Kidney (tissue), 14 donors: ENCODE measurements around the gene C10orf90. TPM values are rescaled to one million over a fixed set of nuclear protein-coding genes. Genes with fewer than 3 reads are reported as not detected.

Experiments used
- DNase-seq, 5 donors: peaks; one replicate each; pipeline ENCODE4 v3.0.0-alpha.2; 2013 to 2020
- FAIRE-seq: peaks from 2 replicates; lab custom pipeline; 2012; peaks lifted over from hg19 to GRCh38; lab: Jason Lieb, UNC
- H3K27ac ChIP-seq, 2 donors: one replicate each; pipeline ENCODE4 v1.7.0; 2013; ENCODE audit warnings: low read depth in 2 of 2, low read length in 2 of 2, inconsistent platforms in 1 of 2
- H3K27me3 ChIP-seq: one replicate; pipeline ENCODE4 v1.7.1; 2013; ENCODE audit warnings: low read length, inconsistent platforms; ENCODE audit not compliant: control insufficient read depth, insufficient read depth
- H3K36me3 ChIP-seq, 3 donors: one replicate each; pipeline versions ENCODE4 v1.7.0 to v1.7.1; 2013; ENCODE audit warnings: low read length in 3 of 3, control low read depth in 1 of 3, inconsistent platforms in 1 of 3; ENCODE audit not compliant: insufficient read depth in 3 of 3, control insufficient read depth in 2 of 3
- H3K4me1 ChIP-seq, 3 donors: one replicate each; pipeline versions ENCODE4 v1.7.0 to v1.7.1; 2013; ENCODE audit warnings: low read length in 3 of 3, inconsistent platforms in 1 of 3, low read depth in 1 of 3; ENCODE audit not compliant: control insufficient read depth in 2 of 3, insufficient read depth in 2 of 3
- H3K4me3 ChIP-seq, 3 donors: one replicate each; pipeline versions ENCODE4 v1.7.0 to v1.8.1; 2013; ENCODE audit warnings: low read length in 3 of 3, control low read depth in 1 of 3, inconsistent platforms in 1 of 3
- H3K9ac ChIP-seq, 3 donors: one replicate each; pipeline versions ENCODE4 v1.7.0 to v1.7.1; 2013; ENCODE audit warnings: low read length in 3 of 3, control low read depth in 1 of 3, inconsistent platforms in 1 of 3
- H3K9me3 ChIP-seq, 3 donors: one replicate each; pipeline versions ENCODE4 v1.7.0 to v1.7.1; 2013; ENCODE audit warnings: low read length in 3 of 3, control low read depth in 1 of 3, inconsistent platforms in 1 of 3; ENCODE audit not compliant: control insufficient read depth in 2 of 3, insufficient read depth in 1 of 3
- intact Hi-C: fragments of 100-400 bp; cut with DNase I; formaldehyde crosslinking; loops from one replicate; pipeline ENCODE4 v1.11.1; 2022
- polyA plus RNA-seq: library from polyadenylated mRNA; stranded (reverse); fragments of 350-450 nt; fragmentation: Illumina TruSeq; extraction: RNeasy Lipid Tissue Mini Kit (QIAGEN cat#74804); gene quantifications from one replicate; pipeline ENCODE4 v1.2.3, GENCODE V29; 2014; ENCODE audit warnings: low read depth, low replicate concordance; ENCODE audit not compliant: insufficient read depth
- total RNA-seq: library from RNA; stranded (reverse); fragmentation: NEBNext Ultra II Directional; extraction: Animal tissue kit (Norgen Biotek cat#: 25700); gene quantifications from one replicate; pipeline ENCODE4 v1.2.1, GENCODE V29; 2021
- TF ChIP-seq, protein P1 (sequence below): IDR thresholded peaks from 3 replicates; pipeline ENCODE4 v1.5.1; 2012; ENCODE audit warnings: mild to moderate bottlenecking, moderate library complexity, borderline replicate concordance; ENCODE audit not compliant: insufficient read depth; ENCODE audit errors: extremely low read depth
- donor health status: control.
- donor health status: control.
- donor health status: control.
- donor health status: control.
- donor health status: control.
- donor health status: DM: yes; HTN: yes; CAD: no.
- donor health status: Normal renal cell carcinoma (clear cell type).

C10orf90 gene
- total and polyA plus RNA-seq, 2 donors from 2014 or later: 0.30 TPM; not detected in 1

DNA sequence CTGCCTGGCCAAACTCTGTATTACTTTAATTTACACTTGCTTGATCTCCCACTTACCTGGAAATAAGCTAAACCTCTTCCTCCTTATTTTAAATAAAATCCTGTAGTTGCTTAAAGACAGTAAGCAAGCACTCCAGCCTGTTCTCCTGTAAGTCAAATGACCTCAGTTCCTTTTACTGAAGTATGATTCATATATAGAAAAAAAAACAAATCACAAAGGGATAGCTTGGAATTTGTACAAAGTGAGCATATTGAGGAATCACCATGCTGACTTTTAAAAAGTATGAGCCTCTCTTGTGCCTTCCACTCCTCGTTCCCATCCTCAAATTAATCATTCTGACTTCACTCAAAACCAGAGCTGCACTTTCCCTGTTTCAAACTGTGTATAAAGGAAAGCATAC lies 52.0 kb downstream of the C10orf90 start:
- Histone ChIP-seq H3K36me3 (no peaks in the 10 kb centered on the region), H3K27me3 (no peaks in the 10 kb centered on the region), H3K9ac (no peak overlapping the region), H3K4me3 (no peak overlapping the region), H3K9me3 (no peaks in the 10 kb centered on the region), H3K27ac (no peak overlapping the region), H3K4me1 (no peaks in the 10 kb centered on the region)
- FAIRE-seq (no peak), DNase-seq (no peak)
- intact Hi-C loops: no loop called here
- TF ChIP-seq, protein P1, sequence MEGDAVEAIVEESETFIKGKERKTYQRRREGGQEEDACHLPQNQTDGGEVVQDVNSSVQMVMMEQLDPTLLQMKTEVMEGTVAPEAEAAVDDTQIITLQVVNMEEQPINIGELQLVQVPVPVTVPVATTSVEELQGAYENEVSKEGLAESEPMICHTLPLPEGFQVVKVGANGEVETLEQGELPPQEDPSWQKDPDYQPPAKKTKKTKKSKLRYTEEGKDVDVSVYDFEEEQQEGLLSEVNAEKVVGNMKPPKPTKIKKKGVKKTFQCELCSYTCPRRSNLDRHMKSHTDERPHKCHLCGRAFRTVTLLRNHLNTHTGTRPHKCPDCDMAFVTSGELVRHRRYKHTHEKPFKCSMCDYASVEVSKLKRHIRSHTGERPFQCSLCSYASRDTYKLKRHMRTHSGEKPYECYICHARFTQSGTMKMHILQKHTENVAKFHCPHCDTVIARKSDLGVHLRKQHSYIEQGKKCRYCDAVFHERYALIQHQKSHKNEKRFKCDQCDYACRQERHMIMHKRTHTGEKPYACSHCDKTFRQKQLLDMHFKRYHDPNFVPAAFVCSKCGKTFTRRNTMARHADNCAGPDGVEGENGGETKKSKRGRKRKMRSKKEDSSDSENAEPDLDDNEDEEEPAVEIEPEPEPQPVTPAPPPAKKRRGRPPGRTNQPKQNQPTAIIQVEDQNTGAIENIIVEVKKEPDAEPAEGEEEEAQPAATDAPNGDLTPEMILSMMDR: no peak

DNA sequence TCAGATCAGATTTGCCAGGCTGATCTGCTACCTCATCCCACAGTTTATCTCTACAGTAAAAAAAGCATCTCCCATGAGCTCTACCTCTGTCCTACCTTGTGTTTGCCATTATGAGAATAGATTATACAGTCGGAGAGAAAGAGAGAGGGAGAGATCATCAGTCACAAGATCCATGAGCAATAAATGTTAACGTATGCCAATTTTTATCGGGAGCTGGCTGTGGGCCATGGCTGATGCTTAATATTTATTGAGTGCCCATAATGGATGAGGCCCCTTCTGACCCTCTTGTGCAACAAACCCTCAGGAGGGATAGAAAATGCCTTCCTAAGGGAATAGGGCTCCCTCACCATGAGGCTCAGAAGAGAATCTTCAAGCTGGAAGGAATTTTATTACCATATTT lies 52.8 kb downstream of the C10orf90 start:
- intact Hi-C loops: no loop called here
- H3K4me3 ChIP-seq: no peak overlapping the region
- no peaks in the 10 kb centered on the region for H3K4me1 ChIP-seq
- no peaks in the 10 kb centered on the region for H3K27me3 ChIP-seq
- H3K9ac ChIP-seq: no peak overlapping the region
- H3K27ac ChIP-seq: no peak overlapping the region
- H3K9me3 ChIP-seq: no peaks in the 10 kb centered on the region
- TF ChIP-seq, protein P1: no peak
- DNase-seq (no peak), FAIRE-seq (no peak)
- no peaks in the 10 kb centered on the region for H3K36me3 ChIP-seq

DNA sequence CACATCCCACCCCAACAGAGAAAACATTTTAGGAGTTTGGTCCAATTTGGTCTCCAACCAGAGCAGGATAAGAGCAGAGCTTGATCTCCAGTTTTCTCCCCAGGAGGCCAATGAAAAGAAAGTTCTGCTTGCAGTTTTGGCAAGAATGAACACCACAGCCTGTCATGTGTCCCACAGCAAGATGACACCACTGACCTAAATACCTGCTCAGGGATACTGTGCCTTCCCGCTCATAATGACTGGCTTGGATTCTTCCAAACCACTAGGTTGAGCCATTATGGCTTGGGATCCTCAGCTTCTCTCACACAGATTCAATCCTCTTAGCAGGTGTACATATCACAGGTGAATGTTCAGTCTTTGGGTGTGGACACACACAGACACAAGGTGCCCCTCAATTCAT lies 53.3 kb downstream of the C10orf90 start:
- DNase-seq: no peak
- TF ChIP-seq, protein P1: no peak
- no peak overlapping the region for H3K27ac ChIP-seq

DNA sequence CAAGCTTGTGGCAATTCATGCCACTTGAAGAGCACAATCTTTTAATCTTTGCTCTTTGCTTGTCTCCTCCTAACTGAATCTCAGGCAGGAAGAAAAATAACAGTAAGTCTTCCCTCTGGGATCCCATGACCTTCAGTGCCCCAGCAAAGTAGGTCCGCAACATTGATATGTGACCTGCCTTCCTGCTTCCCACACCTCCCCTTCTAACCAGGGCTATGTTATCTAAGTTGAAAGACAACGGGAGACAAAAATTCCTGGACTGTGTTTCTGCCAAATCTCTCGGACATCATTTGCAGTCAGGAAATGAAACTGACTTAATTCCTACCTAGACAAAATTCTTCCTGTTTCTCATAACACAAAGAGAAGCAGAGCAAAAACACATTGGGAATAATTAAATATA lies 53.8 kb downstream of the C10orf90 start:
- H3K4me1 ChIP-seq: no peaks in the 10 kb centered on the region
- DNase-seq (no peak), FAIRE-seq (no peak)
- intact Hi-C loops: no loop called here
- H3K4me3 ChIP-seq: no peak overlapping the region
- no peaks in the 10 kb centered on the region for H3K36me3 ChIP-seq
- H3K9ac ChIP-seq: no peak overlapping the region
- H3K9me3 ChIP-seq: no peaks in the 10 kb centered on the region
- H3K27me3 ChIP-seq: no peaks in the 10 kb centered on the region
- TF ChIP-seq, protein P1: no peak
- no peak overlapping the region for H3K27ac ChIP-seq

More for the DNA sequence above, 53.3 kb downstream of the C10orf90 start:
- Histone ChIP-seq H3K4me3 (no peak overlapping the region), H3K27me3 (no peaks in the 10 kb centered on the region), H3K4me1 (no peaks in the 10 kb centered on the region), H3K9me3 (no peaks in the 10 kb centered on the region), H3K36me3 (no peaks in the 10 kb centered on the region), H3K9ac (no peak overlapping the region)
- intact Hi-C loops: no loop called here
- no peak for FAIRE-seq
